GM12874 (cell line): ENCODE data around the gene IGFBP7.

ENCODE experiments used
- TF ChIP-seq, protein P1 (sequence below): IDR thresholded peaks from 2 replicates; pipeline ENCODE4 v1.5.1; 2011; ENCODE audit warnings: low read depth, mild to moderate bottlenecking, control low read depth, low read length, moderate library complexity; ENCODE audit not compliant: insufficient read depth

IGFBP7 gene

DNA sequence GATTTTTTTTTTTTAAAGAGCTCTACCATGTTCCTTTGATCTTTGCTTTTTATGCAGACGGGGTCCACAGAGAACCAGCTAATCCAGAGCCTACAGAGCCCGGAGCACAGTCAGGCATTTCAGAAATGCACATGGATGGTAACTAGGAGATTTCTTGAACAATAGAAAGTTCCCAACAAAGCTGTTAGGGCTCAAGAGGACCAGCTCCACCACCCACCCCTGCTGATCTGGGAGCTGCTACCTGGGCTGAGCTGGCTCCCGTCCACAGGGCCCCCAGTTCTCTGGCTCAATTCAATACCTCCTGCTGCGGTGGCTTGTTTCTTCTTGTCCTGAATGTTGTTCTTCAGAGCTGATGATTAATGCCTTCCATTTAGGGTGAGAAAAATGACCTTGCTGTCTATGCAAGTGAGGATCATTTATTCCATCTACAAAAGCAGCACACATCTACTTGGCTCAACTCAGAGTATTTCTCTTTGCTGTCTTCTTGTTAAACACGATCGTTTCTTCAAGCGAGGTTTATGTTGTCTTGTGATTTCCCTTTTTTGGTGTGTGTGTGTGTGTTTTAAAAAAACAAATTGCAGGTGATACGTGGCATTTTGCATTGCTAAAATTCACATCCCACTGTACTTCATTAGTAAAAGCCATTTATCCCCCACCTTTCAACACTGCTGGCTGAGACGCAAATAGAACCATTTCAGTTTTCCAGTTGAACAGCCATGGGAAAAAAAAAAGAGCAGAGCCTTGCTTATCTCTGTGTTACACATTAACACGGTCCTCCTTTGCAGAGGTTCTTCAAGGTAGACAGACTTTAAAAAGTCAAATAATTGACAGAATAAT lies 31.3 kb downstream of the IGFBP7 start:
- TF ChIP-seq, protein P1, sequence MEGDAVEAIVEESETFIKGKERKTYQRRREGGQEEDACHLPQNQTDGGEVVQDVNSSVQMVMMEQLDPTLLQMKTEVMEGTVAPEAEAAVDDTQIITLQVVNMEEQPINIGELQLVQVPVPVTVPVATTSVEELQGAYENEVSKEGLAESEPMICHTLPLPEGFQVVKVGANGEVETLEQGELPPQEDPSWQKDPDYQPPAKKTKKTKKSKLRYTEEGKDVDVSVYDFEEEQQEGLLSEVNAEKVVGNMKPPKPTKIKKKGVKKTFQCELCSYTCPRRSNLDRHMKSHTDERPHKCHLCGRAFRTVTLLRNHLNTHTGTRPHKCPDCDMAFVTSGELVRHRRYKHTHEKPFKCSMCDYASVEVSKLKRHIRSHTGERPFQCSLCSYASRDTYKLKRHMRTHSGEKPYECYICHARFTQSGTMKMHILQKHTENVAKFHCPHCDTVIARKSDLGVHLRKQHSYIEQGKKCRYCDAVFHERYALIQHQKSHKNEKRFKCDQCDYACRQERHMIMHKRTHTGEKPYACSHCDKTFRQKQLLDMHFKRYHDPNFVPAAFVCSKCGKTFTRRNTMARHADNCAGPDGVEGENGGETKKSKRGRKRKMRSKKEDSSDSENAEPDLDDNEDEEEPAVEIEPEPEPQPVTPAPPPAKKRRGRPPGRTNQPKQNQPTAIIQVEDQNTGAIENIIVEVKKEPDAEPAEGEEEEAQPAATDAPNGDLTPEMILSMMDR, result no peak

DNA sequence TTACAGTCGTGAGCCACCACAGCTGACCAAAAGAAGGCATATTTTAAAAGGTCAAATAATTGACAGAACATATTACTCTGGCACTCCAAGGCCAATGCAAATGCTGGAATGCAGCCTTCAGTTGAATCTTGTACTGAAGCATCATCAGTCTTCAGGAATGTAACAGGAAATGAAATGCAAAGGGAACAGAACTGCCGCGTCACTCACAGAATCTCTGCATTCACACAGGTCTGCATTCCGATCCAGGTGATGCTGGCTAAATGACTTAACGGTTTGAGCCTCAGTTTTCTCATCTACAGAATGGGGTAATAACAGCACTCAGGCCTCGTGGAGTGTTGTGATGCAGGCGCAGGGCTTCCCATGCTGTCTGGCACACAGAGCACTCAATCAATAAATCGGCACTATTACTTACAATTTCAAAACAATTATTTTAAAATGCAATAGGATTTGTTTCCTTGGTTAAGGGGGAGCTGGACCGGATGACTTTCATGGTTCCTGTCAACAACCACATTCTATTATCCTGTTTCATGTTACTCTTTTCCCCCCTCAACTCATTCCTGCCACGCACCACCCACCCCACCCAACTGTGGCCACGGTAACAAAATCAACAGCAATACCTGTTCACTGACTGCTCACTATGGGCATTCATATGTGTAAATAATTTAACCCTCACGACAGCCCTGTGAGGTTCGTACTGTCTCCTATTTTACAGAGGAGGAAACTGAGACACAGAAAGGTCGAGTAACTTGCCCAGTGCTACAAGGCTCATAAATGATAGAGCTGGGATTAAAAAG lies 32.4 kb downstream of the IGFBP7 start:
- TF ChIP-seq, protein P1, result no peak

DNA sequence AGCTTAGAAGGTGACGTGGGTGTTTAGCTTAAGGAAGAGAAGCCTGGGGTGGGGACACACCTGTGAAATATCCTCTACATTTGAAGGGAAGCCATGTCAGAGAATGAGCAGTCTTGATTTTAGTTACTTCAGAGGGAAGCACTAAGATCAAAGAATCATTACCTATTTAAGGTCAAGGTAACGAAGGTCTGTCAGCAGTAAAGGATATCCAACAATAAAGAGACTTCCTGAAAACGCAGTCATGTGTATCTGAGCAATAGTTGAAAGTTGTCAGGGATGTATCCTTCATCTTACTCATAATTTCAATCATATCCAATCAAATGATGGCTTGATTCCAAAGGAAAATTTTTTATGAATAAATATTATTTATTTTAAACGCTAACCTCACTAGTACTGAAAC lies 33.5 kb downstream of the IGFBP7 start:
- TF ChIP-seq, protein P1, result no peak

DNA sequence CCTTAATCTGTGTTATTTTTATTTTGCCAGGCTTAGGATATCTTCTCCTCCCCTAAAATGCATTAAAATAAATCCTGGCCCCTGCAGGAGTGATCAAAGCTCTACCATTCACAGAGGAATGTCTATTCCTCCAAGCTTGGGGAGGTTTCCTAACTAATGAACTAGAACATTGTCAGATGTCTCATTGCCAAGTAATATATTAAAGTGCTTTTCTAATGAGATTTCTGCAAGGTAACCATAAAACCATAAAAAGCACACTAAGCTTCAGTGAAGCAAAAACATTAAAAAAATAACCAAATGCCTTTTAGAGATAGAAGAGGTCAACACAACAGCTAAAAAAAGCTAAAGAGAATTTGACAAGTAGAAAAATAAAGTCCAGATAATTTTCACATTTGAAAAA lies 34.8 kb downstream of the IGFBP7 start:
- TF ChIP-seq, protein P1, result no peak

DNA sequence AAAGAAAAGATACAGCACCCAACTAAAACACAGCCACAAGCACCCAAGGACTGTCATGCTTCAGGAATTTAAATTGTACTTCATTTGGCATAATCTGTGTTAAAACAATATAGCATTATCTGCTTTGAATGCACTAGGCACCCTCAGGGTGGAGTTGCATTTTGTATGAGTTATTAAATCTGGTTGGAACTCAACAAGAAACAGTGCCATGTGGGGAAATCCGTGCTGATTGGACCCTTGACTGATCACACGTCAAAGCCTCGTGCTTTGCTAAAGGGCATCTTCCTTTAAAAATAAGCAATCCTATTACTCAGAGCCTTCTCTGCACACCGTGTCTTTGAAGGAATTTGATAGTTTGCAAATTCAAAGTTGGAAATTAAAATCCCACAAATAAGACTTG lies 35.4 kb downstream of the IGFBP7 start:
- TF ChIP-seq, protein P1, result no peak

DNA sequence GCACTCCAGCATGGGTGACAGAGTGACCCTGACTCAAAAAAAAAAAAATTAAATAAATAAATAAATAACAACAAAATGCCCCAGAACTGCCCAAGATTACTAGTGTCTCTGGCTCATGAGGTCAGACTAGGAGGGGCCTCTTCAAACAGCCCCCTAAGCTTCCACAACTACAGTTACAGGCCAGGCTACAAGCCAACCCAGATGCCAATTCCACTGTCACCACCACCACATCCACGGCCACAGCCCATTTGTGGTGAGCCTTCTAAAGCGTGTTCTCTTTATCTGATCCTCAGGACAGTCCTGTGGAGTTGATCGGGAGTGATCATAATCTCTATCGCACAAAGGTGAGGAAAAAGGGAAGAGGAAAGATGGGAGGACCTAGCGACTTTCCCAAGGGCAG lies 36.6 kb downstream of the IGFBP7 start:
- TF ChIP-seq, protein P1, result no peak

DNA sequence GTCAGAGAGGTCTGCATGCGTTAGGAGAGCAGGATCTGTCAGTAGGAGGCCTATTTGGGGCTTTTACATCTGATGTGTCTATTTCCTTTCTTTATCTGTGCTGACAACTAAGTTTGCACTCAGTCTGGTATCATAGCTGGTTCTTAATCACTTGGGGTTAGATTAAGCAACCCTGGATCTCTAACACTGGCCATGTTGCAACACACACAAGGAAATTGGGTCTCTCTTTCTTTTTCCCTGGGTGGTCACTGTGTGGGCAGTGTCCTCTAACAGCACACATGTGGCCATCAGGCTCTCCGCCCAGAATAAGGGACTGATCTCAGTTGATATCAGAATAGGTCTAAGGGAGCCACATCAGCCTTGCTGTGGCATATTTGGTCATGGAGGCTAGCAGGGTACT lies 38.9 kb downstream of the IGFBP7 start:
- TF ChIP-seq, protein P1, result no peak
